ENCODE results near the gene TRMO. TPM values are rescaled to one million over a fixed set of nuclear protein-coding genes. Genes with fewer than 3 reads are reported as not detected.

Gene TRMO
- total RNA-seq, 1 donor: 23.9 TPM

GRCh38 chr9:97944612-97945011 lies 22.3 kb upstream of the TRMO start:
- H2AFZ ChIP-seq (ENCODE audit: low read length): no peak overlapping the region
- no peaks in the 10 kb centered on the region for H3K4me1 ChIP-seq (ENCODE audit: insufficient read depth, low read length)
- TF ChIP-seq, protein P1, sequence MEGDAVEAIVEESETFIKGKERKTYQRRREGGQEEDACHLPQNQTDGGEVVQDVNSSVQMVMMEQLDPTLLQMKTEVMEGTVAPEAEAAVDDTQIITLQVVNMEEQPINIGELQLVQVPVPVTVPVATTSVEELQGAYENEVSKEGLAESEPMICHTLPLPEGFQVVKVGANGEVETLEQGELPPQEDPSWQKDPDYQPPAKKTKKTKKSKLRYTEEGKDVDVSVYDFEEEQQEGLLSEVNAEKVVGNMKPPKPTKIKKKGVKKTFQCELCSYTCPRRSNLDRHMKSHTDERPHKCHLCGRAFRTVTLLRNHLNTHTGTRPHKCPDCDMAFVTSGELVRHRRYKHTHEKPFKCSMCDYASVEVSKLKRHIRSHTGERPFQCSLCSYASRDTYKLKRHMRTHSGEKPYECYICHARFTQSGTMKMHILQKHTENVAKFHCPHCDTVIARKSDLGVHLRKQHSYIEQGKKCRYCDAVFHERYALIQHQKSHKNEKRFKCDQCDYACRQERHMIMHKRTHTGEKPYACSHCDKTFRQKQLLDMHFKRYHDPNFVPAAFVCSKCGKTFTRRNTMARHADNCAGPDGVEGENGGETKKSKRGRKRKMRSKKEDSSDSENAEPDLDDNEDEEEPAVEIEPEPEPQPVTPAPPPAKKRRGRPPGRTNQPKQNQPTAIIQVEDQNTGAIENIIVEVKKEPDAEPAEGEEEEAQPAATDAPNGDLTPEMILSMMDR (IDR thresholded peaks at IDR 0.05; ENCODE audit: extremely low read depth, low read depth, low read length): no peak
- no peaks in the 10 kb centered on the region for H3K79me2 ChIP-seq (ENCODE audit: insufficient read depth, low read length)
- no peaks in the 10 kb centered on the region for H4K20me1 ChIP-seq (ENCODE audit: insufficient read depth, low read length)
- no peak for DNase-seq (ENCODE audit: insufficient read length, low spot score, missing footprints)
- H3K4me2 ChIP-seq (ENCODE audit: insufficient read depth, low read length): no peak overlapping the region
- no peaks in the 10 kb centered on the region for H3K36me3 ChIP-seq (ENCODE audit: insufficient read depth, low read length)
- no peak overlapping the region for H3K27ac ChIP-seq (ENCODE audit: low read depth, low read length)
- H3K9me3 ChIP-seq (ENCODE audit: low read depth, low read length): no peaks in the 10 kb centered on the region
- peaks cover 44% of the 10 kb centered on the region for H3K27me3 ChIP-seq (ENCODE audit: insufficient read depth, low read length)
- no peak overlapping the region for H3K4me3 ChIP-seq (ENCODE audit: insufficient read depth, low read length)

GRCh38 chr9:97943308-97943855 lies 21.1 kb upstream of the TRMO start:
- H2AFZ ChIP-seq (ENCODE audit: low read length): no peak overlapping the region
- H3K79me2 ChIP-seq (ENCODE audit: insufficient read depth, low read length): no peaks in the 10 kb centered on the region
- no peak for DNase-seq (ENCODE audit: insufficient read length, low spot score, missing footprints)
- TF ChIP-seq, protein P1 (IDR thresholded peaks at IDR 0.05; ENCODE audit: extremely low read depth, low read depth, low read length): no peak
- H4K20me1 ChIP-seq (ENCODE audit: insufficient read depth, low read length): no peaks in the 10 kb centered on the region
- H3K27ac ChIP-seq (ENCODE audit: low read depth, low read length): no peak overlapping the region
- no peaks in the 10 kb centered on the region for H3K4me1 ChIP-seq (ENCODE audit: insufficient read depth, low read length)
- no peaks in the 10 kb centered on the region for H3K9me3 ChIP-seq (ENCODE audit: low read depth, low read length)
- no peak overlapping the region for H3K4me3 ChIP-seq (ENCODE audit: insufficient read depth, low read length)
- no peak overlapping the region for H3K4me2 ChIP-seq (ENCODE audit: insufficient read depth, low read length)
- H3K27me3 ChIP-seq (ENCODE audit: insufficient read depth, low read length): peaks cover 55% of the 10 kb centered on the region
- no peaks in the 10 kb centered on the region for H3K36me3 ChIP-seq (ENCODE audit: insufficient read depth, low read length)

DNA sequence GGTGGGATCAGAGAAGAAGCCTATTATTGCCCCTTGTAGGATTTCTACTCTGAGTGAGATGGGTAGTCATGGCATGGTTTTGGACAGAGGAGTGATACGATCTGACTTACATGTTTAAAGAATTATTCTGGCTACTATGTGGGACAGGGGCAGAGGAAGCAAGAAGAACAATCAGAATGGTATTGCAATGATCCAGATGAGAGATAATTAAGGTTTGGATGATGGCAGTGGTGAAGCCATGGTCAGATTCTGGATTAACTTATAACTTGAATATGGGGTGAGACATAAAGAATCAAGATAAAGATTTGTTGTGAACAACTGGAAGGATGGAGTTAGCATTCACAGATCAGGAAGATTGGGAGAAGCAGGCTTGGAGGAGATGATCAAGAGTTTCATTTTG lies 19.0 kb upstream of the TRMO start:
- H4K20me1 ChIP-seq (ENCODE audit: insufficient read depth, low read length): no peaks in the 10 kb centered on the region

DNA sequence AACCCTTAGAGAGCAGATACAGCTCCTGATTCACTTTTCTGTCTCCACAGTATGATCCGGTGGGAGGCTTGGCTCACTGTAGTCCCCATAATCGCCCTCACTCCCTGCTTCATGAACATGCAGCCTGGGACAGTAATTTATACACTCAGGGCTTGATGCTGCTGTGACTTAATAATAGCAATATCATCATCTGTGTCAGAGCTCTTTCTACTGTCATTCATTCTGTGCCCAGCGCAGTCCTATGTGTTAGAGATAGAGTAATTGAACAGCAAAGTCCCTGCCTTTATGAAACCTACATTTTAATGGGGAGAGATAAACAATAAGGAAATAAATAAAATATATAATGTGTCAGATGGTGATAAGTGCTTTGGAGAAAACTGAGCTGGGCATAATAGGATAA lies 18.4 kb upstream of the TRMO start:
- Histone ChIP-seq H3K36me3 (ENCODE audit: insufficient read depth, low read length) (no peaks in the 10 kb centered on the region), H4K20me1 (ENCODE audit: insufficient read depth, low read length) (no peaks in the 10 kb centered on the region), H2AFZ (ENCODE audit: low read length) (no peak overlapping the region), H3K9me3 (ENCODE audit: low read depth, low read length) (no peaks in the 10 kb centered on the region), H3K4me1 (ENCODE audit: insufficient read depth, low read length) (no peaks in the 10 kb centered on the region), H3K27me3 (ENCODE audit: insufficient read depth, low read length) (peaks cover 77% of the 10 kb centered on the region), H3K4me2 (ENCODE audit: insufficient read depth, low read length) (no peak overlapping the region), H3K4me3 (ENCODE audit: insufficient read depth, low read length) (no peak overlapping the region), H3K79me2 (ENCODE audit: insufficient read depth, low read length) (no peaks in the 10 kb centered on the region), H3K27ac (ENCODE audit: low read depth, low read length) (no peak overlapping the region)
- TF ChIP-seq, protein P1 (IDR thresholded peaks at IDR 0.05; ENCODE audit: extremely low read depth, low read depth, low read length): no peak
- no peak for DNase-seq (ENCODE audit: insufficient read length, low spot score, missing footprints)

More for the DNA sequence above, 19.0 kb upstream of the TRMO start:
- Histone ChIP-seq H3K4me3 (ENCODE audit: insufficient read depth, low read length) (no peak overlapping the region), H3K4me2 (ENCODE audit: insufficient read depth, low read length) (no peak overlapping the region), H2AFZ (ENCODE audit: low read length) (no peak overlapping the region), H3K4me1 (ENCODE audit: insufficient read depth, low read length) (no peaks in the 10 kb centered on the region), H3K9me3 (ENCODE audit: low read depth, low read length) (no peaks in the 10 kb centered on the region), H3K36me3 (ENCODE audit: insufficient read depth, low read length) (no peaks in the 10 kb centered on the region), H3K27ac (ENCODE audit: low read depth, low read length) (no peak overlapping the region), H3K27me3 (ENCODE audit: insufficient read depth, low read length) (peaks cover 71% of the 10 kb centered on the region), H3K79me2 (ENCODE audit: insufficient read depth, low read length) (no peaks in the 10 kb centered on the region)
- DNase-seq (ENCODE audit: insufficient read length, low spot score, missing footprints): no peak
- TF ChIP-seq, protein P1 (IDR thresholded peaks at IDR 0.05; ENCODE audit: extremely low read depth, low read depth, low read length): no peak

Data from osteoblast (primary cell).